Measurements from ENCODE around the gene STRBP. TPM values are rescaled to one million over a fixed set of nuclear protein-coding genes. Genes with fewer than 3 reads are reported as not detected.

Gene STRBP
- total and polyA plus RNA-seq, 2 of the 8 experiments (the other 6 are each of a cell fraction or from before 2014, with no cell fraction given) = 29.7 to 105 TPM

- Histone ChIP-seq H3K79me2 (ENCODE audit: control insufficient read depth in 1 of 2, insufficient read depth in 2 of 2, low read length in 2 of 2) (peaks cover 0 to 79% of the 10 kb centered on the region in 2 experiments; a peak in 2 of 4 replicates), H3K4me2 (ENCODE audit: insufficient read depth in 1 of 2, low read depth in 2 of 2, low read length in 2 of 2) (no peak overlapping the region), H2BK15ac (ENCODE audit: low read length) (no peak overlapping the region), H4K91ac (replicated peaks; ENCODE audit: insufficient read length, low read length) (no peak overlapping the region), H3K9me3 (ENCODE audit: insufficient read depth in 2 of 2, low read depth in 1 of 2, low read length in 1 of 2) (no peaks in the 10 kb centered on the region), H3K23me2 (ENCODE audit: low read depth, low read length) (no peaks in the 10 kb centered on the region; the same call in 1 of the 2 replicates), H3K4me3 (ENCODE audit: extremely low read depth in 1 of 4, insufficient read depth in 2 of 4, low read depth in 3 of 4, low read length in 4 of 4) (no peak overlapping the region), H4K8ac (ENCODE audit: extremely low read depth, insufficient read depth, low read length) (no peak overlapping the region), H3K14ac (ENCODE audit: insufficient read length) (no peak overlapping the region), H3K56ac (replicated peaks; ENCODE audit: insufficient read length, low read depth, low read length) (no peak overlapping the region), H2BK12ac (ENCODE audit: low read depth, low read length) (no peak overlapping the region), H3K18ac (ENCODE audit: extremely low read depth, low read length) (no peak overlapping the region), H2BK120ac (replicated peaks; ENCODE audit: low read depth, low read length) (no peak overlapping the region), H2BK5ac (ENCODE audit: low read depth, low read length) (no peak overlapping the region), H2BK20ac (ENCODE audit: low read length) (no peak overlapping the region), H3K9ac (replicated peaks in 1 of 4; ENCODE audit: extremely low read depth in 1 of 4, low read depth in 3 of 4, low read length in 3 of 4) (no peak overlapping the region), H4K5ac (ENCODE audit: insufficient read length, low read depth, low read length) (no peak overlapping the region), H2AK5ac (ENCODE audit: low read depth, low read length) (no peak overlapping the region), H3K4me1 (replicated peaks in 1 of 4; ENCODE audit: control insufficient read depth in 3 of 4, insufficient read depth in 4 of 4, low read length in 3 of 4) (peaks cover 0 to 5% (median 1%) of the 10 kb centered on the region in 4 experiments; a peak in 3 of 7 replicates), H2AFZ (ENCODE audit: low read length) (no peak overlapping the region), H3K23ac (ENCODE audit: insufficient read length) (no peak overlapping the region), H3K27ac (ENCODE audit: low read depth, low read length) (no peak overlapping the region), H3K36me3 (ENCODE audit: control insufficient read depth in 2 of 4, insufficient read depth in 4 of 4, low read length in 3 of 4) (no peaks in the 10 kb centered on the region; a peak in 1 of 8 replicates), H4K20me1 (replicated peaks in 1 of 2; ENCODE audit: control insufficient read depth in 1 of 2, insufficient read depth in 2 of 2, low read length in 2 of 2) (peaks cover 9 to 14% of the 10 kb centered on the region in 2 experiments), H3K27me3 (replicated peaks in 1 of 4; ENCODE audit: control insufficient read depth in 3 of 4, extremely low read depth in 1 of 4, insufficient read depth in 3 of 4, low read length in 3 of 4) (no peaks in the 10 kb centered on the region), H3K4ac (replicated peaks; ENCODE audit: insufficient read length, low read depth, low read length) (no peak overlapping the region), H3K79me1 (ENCODE audit: low read depth, low read length) (no peaks in the 10 kb centered on the region; the same call in 1 of the 2 replicates)
- DNase-seq (ENCODE audit: low read depth in 1 of 2, low spot score in 2 of 2) (no peak), FAIRE-seq (no peak)
- WGBS, 2 experiments (ENCODE audit: extremely low coverage in 1 of 2, insufficient coverage in 1 of 2, insufficient read length in 1 of 2, insufficient replicate concordance in 2 of 2, low coverage in 1 of 2, low lambda C conversion rate in 2 of 2, missing lambda C conversion rate in 1 of 2) = 96% methylated on average over 3 of the region's 3 CpGs; no CpG with 5 or more reads in 1 of the 2 experiments
- CTCF ChIA-PET (ENCODE audit: partially characterized antibody) = no interaction called here
- TF ChIP-seq HDAC2 (IDR thresholded peaks at IDR 0.05; ENCODE audit: borderline replicate concordance in 1 of 2, low read depth in 2 of 2, low read length in 2 of 2) (no peak), RFX5 (IDR thresholded peaks at IDR 0.05; ENCODE audit: borderline replicate concordance, low read depth, low read length) (no peak), SIRT6 (IDR thresholded peaks at IDR 0.05; ENCODE audit: low read length) (no peak), TAF1 (IDR thresholded peaks at IDR 0.05; ENCODE audit: low read depth, low read length) (no peak), EGR1 (IDR thresholded peaks at IDR 0.05; ENCODE audit: borderline replicate concordance, low read depth, low read length) (no peak), TAF7 (optimal IDR thresholded peaks at IDR 0.05; ENCODE audit: borderline replicate concordance, low read depth, low read length) (no peak), SP4 (IDR thresholded peaks at IDR 0.05; ENCODE audit: low read length) (no peak), SIN3A (conservative IDR thresholded peaks at IDR 0.05 in 1 of 2, IDR thresholded peaks at IDR 0.05 in 1 of 2; ENCODE audit: low read depth in 1 of 2, low read length in 2 of 2) (no peak), CHD1 (IDR thresholded peaks at IDR 0.05; ENCODE audit: low read depth, low read length) (no peak), JUND (IDR thresholded peaks at IDR 0.05; ENCODE audit: low read length) (no peak)
- POLR2A ChIA-PET (ENCODE audit: partially characterized antibody) = interaction anchor here (1.1 kb wide), 1 partner anchor 9 kb away, joined by 4 read pairs; no protein-coding TSS in a partner anchor
Observed at GRCh38 chr9:123234853-123235252, 33.5 kb downstream of the STRBP start.

Measured in H1 (cell line).